GM12875 (cell line): ENCODE data around the gene SFMBT2.

Experiments
- H3K4me3 ChIP-seq: one replicate; pipeline ENCODE4 v1.5.1; 2011; ENCODE audit warnings: low read depth, low read length, control low read depth
- TF ChIP-seq, protein P1 (sequence below): IDR thresholded peaks from 2 replicates; pipeline ENCODE4 v1.5.1; 2011; ENCODE audit warnings: low read depth, mild to moderate bottlenecking, control low read depth, inconsistent platforms, low read length, moderate library complexity, borderline replicate concordance; ENCODE audit not compliant: insufficient read depth

Gene SFMBT2

DNA sequence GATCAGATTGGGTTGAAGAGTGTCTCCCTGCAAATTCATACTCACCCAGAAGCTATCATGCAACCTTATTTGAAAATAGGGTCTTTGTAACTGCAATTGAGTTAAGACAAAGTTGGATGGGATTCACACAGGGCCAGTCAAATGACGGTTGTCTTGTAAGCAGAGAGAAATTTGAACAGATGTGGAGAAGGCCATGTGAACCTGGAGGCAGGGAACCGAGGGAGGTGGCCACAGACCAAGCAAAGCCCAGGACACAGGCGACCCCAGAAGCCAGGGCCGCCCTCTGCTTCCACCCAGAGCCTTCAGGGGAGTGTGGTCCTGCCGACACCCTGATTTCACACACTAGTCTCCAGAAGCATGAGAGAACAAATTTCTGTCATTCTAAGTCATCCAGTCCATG lies 140.8 kb downstream of the SFMBT2 start:
- H3K4me3 ChIP-seq, result no peak overlapping the region
- TF ChIP-seq, protein P1, sequence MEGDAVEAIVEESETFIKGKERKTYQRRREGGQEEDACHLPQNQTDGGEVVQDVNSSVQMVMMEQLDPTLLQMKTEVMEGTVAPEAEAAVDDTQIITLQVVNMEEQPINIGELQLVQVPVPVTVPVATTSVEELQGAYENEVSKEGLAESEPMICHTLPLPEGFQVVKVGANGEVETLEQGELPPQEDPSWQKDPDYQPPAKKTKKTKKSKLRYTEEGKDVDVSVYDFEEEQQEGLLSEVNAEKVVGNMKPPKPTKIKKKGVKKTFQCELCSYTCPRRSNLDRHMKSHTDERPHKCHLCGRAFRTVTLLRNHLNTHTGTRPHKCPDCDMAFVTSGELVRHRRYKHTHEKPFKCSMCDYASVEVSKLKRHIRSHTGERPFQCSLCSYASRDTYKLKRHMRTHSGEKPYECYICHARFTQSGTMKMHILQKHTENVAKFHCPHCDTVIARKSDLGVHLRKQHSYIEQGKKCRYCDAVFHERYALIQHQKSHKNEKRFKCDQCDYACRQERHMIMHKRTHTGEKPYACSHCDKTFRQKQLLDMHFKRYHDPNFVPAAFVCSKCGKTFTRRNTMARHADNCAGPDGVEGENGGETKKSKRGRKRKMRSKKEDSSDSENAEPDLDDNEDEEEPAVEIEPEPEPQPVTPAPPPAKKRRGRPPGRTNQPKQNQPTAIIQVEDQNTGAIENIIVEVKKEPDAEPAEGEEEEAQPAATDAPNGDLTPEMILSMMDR, result no peak

DNA sequence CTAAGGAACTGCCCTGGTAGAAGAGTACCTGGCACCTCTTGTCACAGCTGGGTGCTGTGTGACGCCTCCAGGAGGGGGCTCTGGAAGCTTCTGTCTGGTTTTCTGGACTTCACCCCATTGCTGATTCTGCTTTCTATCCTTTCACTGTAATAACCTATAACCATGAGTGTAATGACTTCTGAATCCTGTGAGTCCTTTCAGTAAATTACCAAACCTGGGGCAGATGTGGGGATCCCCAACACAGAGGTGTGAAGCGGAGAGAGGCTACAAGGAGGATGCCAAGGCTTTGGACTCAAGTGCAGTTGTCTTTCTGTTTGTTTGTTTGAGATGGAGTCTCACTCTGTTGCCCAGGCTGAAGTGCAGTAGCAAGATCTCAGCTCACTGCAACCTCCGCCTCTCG lies 143.7 kb downstream of the SFMBT2 start:
- no peak overlapping the region for H3K4me3 ChIP-seq
- TF ChIP-seq, protein P1, result no peak

DNA sequence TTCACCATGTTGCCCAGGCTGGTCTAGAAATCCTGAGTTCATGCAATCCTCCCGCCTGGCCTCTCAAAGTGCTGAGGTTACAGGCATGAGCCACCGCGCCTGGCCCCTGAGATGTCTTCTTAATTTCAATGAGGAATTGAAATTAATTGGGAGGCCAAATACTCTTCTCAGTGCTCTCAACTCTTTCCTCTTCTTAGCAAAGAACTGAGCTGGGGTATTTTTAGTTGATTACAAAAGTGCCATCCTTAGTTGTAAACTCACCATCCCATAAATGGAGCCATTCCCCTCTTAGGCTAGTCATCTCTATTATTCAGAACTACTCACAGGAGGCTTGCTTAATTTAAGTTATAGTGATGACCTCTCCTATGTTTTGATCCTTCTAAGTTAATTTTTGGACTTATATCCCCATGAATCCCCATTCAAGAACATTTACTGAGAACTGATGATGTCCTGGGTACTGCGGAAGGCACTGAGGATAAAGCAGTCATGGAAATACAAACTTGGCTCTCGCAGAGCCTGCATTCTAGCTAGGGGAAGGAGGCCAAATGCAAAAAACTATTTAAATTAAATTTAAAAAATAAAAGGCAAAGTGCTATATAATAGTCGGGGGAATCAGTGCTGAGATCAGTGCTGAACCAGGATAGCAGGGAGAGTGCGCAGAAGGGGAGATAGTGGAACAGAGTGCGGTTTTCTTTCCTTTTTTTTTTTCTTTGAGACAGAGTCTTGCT lies 145.3 kb downstream of the SFMBT2 start:
- H3K4me3 ChIP-seq, result no peak overlapping the region
- TF ChIP-seq, protein P1, result no peak

DNA sequence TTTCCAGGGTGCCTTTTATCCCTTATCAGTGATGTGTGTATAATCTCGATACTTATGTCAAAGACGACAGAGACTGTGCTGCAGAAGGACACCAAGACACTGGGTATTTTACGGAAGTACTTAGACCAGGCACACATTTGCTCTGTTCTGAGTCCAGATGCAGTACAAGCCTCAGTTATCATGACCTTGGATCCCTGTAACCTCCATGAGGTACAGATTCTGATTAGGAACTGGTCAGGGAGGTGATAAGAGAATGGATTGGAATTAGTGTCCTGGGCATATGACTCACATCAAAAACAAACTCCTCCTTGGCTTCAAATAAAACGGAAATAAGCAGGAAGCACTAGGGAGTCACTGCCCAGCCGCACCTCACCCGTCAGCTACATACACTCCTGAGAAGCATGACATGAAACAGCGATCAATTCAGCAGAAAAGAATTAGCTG lies 146.5 kb downstream of the SFMBT2 start:
- TF ChIP-seq, protein P1, result no peak

DNA sequence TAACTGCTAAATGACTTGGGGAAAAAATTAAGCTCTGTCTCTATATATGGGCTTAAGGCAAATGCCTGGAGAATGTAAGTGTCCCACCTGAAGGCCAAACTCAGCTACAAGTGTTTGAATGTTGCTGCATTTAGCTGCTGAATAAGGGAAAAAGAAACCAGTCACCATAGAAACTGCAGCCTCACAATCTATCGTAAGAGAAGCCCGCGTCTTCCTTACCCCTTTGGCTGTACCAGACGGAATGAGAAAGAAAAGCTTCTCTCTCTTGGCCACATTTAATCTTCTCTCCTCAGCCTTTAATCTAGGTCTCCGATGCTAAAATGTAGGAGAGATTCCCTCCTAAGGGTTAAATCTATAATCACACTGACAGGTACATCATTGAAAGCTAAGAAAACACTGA lies 147.2 kb downstream of the SFMBT2 start:
- H3K4me3 ChIP-seq, result no peak overlapping the region
- TF ChIP-seq, protein P1, result no peak

More for the DNA sequence above, 146.5 kb downstream of the SFMBT2 start:
- H3K4me3 ChIP-seq, result no peak overlapping the region

DNA sequence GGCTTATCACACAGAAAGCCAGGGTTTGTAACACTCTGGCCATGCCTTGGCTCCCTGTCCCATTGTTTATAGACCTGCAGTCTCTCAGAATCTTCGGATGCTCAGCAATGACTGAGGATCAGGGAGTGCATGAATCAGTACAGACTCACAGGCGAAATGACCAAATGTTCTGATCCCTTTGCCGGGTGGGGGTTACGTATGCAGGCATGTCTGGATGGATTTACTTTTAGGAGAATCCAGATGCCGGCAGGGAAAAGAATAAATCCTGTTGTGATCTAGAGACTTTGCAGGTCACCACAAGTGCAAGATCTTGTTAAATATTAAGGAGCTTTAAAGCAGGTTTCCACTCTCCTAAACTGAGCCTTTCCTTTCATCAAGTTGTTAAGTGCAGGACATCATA lies 149.5 kb downstream of the SFMBT2 start:
- TF ChIP-seq, protein P1, result no peak
- H3K4me3 ChIP-seq, result no peak overlapping the region

DNA sequence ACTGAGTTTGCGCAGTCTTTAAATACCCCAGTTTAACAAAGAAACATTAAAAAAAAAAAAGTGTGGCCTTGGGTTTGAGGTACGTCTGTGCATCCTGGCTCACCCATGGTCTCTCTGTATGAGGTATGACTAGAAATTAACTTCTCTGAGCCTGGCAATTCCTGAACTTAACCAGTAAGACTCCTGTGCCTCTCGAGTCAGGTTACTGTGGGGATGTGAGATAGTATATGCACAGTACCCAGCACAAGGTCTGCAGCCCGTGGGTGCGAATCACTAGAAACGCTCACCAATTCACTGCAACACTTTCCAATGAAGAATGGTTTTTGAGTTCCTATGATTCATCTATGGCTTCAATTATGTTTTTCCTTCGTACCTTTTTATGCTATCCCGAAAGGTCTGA lies 149.9 kb downstream of the SFMBT2 start:
- no peak overlapping the region for H3K4me3 ChIP-seq
- TF ChIP-seq, protein P1, result no peak
